HG02870 (cell line): Measurements from ENCODE around the gene CPVL.
"Not testable (repeated sequence)": the region's sequence is repeated elsewhere in the genome, so short reads cannot be mapped to it uniquely, and the experiment has no call there.

Experiments
- ATAC-seq: cut with Tn5 transposase; IDR thresholded peaks from one replicate; pipeline ENCODE4 v1.9.1; 2021; ENCODE audit warnings: mild to moderate bottlenecking, moderate library complexity; ENCODE audit not compliant: unreplicated experiment

Gene CPVL

GRCh38 chr7:29093091-29093490 is 53.2 kb downstream of the CPVL start:
- not testable (repeated sequence) for ATAC-seq

GRCh38 chr7:29091715-29092114 is 54.6 kb downstream of the CPVL start:
- ATAC-seq: peak; percentile 89

DNA sequence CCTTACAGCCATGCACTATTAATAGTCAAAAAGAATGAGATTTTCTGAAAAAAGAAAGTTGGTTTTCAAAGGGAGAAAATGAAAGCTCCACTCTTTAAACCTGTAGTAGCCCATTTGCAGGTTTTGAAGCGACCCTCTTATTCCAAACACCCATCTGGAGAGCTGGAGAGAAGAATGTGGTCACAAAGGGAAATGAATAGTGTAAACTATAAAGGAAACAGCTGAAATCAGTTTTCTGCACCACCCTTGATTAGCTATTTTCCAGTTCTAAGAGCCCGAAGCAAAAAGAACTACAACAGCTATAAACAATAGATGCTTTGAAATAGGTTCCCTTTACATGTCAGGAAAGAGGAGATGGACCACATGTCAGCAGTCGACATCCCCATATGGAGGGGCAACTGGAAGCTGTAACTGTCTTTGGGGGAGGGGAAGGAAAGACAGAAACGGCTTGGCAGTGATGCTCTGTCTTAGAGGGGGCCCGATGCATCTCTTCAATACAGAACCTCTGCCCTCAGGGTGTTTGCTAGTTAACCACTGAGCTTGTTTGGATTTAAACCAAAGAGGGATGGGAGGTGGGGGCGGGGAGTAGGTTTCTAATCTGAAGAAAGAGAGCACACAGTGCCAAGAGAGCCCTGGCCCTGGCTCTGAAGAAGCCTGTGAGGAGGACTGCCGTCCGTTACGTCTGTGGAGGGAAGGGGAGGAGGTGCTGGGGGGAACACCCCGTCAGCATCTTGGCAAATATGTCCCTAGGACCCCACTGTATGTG is 55.3 kb downstream of the CPVL start:
- peak; percentile 19 for ATAC-seq

DNA sequence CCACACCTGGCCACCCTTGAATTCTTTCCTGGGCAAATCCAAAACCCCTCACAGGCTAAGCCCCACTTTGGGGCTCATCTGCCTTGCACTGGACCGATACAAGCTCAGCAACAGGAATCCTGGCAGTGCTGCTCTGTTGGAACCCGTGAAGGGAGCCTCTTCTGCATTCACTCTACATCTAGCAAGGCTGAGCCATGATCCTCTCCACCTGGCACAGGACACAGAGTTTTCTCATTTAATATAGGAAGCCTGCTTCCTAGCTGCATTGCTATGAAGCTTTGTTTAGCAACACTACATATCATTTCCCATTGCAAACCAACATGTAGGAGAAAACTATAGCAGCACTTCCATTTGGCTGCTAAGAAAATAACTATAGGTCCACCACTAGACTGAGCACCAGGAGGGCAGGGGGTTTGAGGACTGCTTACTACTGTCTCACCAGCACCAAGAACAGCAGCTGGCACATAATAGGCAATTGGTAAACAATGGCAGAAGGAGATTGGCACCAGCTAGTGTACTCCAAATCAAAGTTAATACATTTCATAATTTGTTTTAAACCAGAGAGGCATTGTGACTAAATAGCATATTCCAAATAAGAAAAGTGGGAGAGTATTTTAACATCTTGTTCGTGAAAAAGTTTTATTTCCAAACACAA is 56.1 kb downstream of the CPVL start:
- no peak for ATAC-seq

- no peak for ATAC-seq
These were observed 58.5 kb downstream of the CPVL start for GRCh38 chr7:29087840-29088170.

GRCh38 chr7:29086545-29086944 is 59.8 kb downstream of the CPVL start:
- ATAC-seq: no peak

DNA sequence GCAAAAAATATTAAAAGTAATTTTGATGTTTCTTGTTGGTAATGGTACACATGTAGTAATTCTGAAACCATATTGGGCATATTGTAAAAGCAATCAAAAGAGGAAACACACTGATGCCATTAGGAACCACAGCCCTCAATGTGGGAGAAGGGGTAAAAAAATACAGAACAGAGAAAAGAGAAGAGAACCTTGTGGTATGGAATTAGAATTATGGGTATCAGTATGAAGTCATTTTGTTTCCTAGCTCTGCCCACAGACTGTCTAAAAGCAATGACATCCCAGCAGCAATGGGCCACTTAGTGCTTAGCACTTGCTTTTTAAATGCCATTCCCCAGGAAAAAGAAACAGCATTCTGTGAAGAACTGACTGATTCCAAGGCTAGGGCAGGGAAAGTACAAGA is 61.5 kb downstream of the CPVL start:
- peak; percentile 86 for ATAC-seq

- no peak for ATAC-seq
These were observed 65.5 kb downstream of the CPVL start for GRCh38 chr7:29080803-29081202.

- ATAC-seq: no peak
These were observed 67.8 kb downstream of the CPVL start for GRCh38 chr7:29078311-29079260.

- ATAC-seq: no peak
These were observed 68.5 kb downstream of the CPVL start for GRCh38 chr7:29077854-29078253.

- ATAC-seq: no peak
These were observed 69.2 kb downstream of the CPVL start for GRCh38 chr7:29077176-29077575.

- ATAC-seq: no peak
These were observed 69.7 kb downstream of the CPVL start for GRCh38 chr7:29076631-29077030.

- no peak for ATAC-seq
These were observed 70.7 kb downstream of the CPVL start for GRCh38 chr7:29075606-29076005.

DNA sequence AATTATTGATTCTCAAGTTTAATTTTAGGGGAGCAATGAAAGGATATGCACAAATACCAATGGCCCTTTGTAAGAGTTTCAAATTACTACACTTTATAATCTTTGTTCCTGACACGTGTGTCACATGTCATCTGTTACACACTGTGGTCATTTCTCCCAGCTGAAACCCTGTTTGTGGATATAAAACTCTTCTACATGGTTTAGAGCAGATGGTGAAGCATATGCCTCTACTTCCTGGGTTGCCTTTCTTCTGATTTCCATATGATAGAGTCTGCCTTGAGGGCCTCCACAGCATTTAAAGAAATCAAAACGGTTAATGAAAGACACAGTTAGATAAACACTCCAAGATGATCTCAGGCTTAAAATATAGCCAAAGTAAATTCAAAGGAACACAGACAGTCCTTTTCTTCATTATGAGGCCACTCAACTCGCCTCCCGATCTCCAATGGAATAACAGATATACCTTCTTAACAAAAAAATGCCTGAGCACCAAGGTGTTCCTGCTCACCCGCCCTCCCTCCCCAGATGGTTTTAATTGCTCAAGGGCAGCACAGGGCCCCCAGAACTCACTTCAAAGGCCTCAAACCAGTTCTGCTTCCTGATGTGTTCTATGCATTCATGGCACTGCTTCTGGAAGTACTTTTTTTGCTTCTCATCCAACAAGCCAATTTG is 75.0 kb downstream of the CPVL start:
- ATAC-seq: no peak

- ATAC-seq: no peak
These were observed 79.7 kb downstream of the CPVL start for GRCh38 chr7:29066641-29067040.

- ATAC-seq: no peak
These were observed 81.0 kb downstream of the CPVL start for GRCh38 chr7:29065181-29065857.

- ATAC-seq: no peak
These were observed 82.5 kb downstream of the CPVL start for GRCh38 chr7:29063872-29064271.

DNA sequence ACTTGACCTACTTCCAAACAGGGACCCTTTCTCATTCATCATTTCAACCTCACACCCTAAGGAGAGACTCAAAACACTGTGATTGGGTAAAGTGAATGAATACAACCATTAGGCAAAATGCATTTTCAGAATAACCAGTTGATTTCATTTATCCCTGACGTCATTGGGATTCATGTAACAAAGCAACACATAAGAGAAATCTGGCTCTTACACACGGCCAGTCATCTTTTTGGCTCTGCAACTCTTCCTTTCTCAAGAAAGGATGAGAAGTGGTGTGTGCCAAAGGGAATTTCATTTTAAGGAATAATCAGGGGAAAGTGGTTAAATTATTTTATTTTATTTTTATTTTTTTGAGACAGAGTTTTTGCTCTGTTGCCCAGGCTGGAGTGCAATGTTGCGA is 83.1 kb downstream of the CPVL start:
- no peak for ATAC-seq

GRCh38 chr7:29053105-29053872 is 93.0 kb downstream of the CPVL start:
- no peak for ATAC-seq

GRCh38 chr7:29046978-29047377 is 99.4 kb downstream of the CPVL start:
- ATAC-seq: no peak
